SK-MEL-5 (cell line): ENCODE measurements around the gene HVCN1. TPM values are rescaled to one million over a fixed set of nuclear protein-coding genes. Genes with fewer than 3 reads are reported as not detected.
"Not testable (repeated sequence)": the region's sequence is repeated elsewhere in the genome, so short reads cannot be mapped to it uniquely, and the experiment has no call there.

Experiments used
- DNase-seq: peaks from one replicate; pipeline ENCODE4 v3.0.0-alpha.2; 2016; ENCODE audit warnings: low read depth, low spot score
- in situ Hi-C: cut with HindIII; loops from 2 replicates; pipeline ENCODE4 v1.10.0; 2016; ENCODE audit warnings: low sequenced_read_pairs, high pct_unique_total_duplicates, low pct_unique_long_range_greater_than_20kb
- total RNA-seq: library from RNA; depleted of rRNA; stranded (reverse); fragments of >200 nt; shearing (Covaris generic); gene quantifications from 2 replicates; pipeline ENCODE4 v1.2.3, GENCODE V29; 2014

Gene HVCN1
- total RNA-seq, 1 experiment from 2014 or later, result 2.1 TPM

- DNase-seq, result no peak
- in situ Hi-C loops, result no loop called here
These were observed 48.5 kb downstream of the HVCN1 start for GRCh38 chr12:110640275-110641025.

- in situ Hi-C loops, result no loop called here
- peak; percentile 49 for DNase-seq
These were observed 49.4 kb downstream of the HVCN1 start for GRCh38 chr12:110639336-110640141.

GRCh38 chr12:110638796-110639195 lies 50.1 kb downstream of the HVCN1 start:
- no peak for DNase-seq
- in situ Hi-C loops, result no loop called here

- in situ Hi-C loops, result no loop called here
- DNase-seq, result no peak
These were observed 51.0 kb downstream of the HVCN1 start for GRCh38 chr12:110637869-110638441.

GRCh38 chr12:110636516-110636915 lies 52.4 kb downstream of the HVCN1 start:
- no peak for DNase-seq
- in situ Hi-C loops, result no loop called here

GRCh38 chr12:110635055-110635454 lies 53.9 kb downstream of the HVCN1 start:
- in situ Hi-C loops, result no loop called here
- no peak for DNase-seq

- DNase-seq, result no peak
- in situ Hi-C loops, result no loop called here
These were observed 61.3 kb downstream of the HVCN1 start for GRCh38 chr12:110627500-110628195.

- DNase-seq, result no peak
- in situ Hi-C loops, result no loop called here
These were observed 66.3 kb downstream of the HVCN1 start for GRCh38 chr12:110622582-110622981.

- in situ Hi-C loops, result no loop called here
- no peak for DNase-seq
These were observed 69.4 kb downstream of the HVCN1 start for GRCh38 chr12:110619534-110619953.

GRCh38 chr12:110616471-110617115 lies 72.3 kb downstream of the HVCN1 start:
- DNase-seq, result no peak
- in situ Hi-C loops, result no loop called here

- no peak for DNase-seq
- in situ Hi-C loops, result no loop called here
These were observed 73.7 kb downstream of the HVCN1 start for GRCh38 chr12:110615171-110615570.

GRCh38 chr12:110613771-110614684 lies 74.9 kb downstream of the HVCN1 start, which contains the start of gene TCTN1:
TSS of gene TCTN1 (plus strand) at chr12:110614129. CDS start at chr12:110614183, 54 bp downstream.
- DNase-seq, result peak; percentile 95
- in situ Hi-C loops, result no loop called here

- no peak for DNase-seq
- in situ Hi-C loops, result no loop called here
These were observed 75.7 kb downstream of the HVCN1 start for GRCh38 chr12:110613071-110613770.

GRCh38 chr12:110606253-110606611 lies 82.7 kb downstream of the HVCN1 start:
- in situ Hi-C loops, result no loop called here
- no peak for DNase-seq

GRCh38 chr12:110602085-110602814 lies 86.7 kb downstream of the HVCN1 start:
- in situ Hi-C loops, result not testable (repeated sequence)
- DNase-seq, result peak; percentile 77
